Measurements from ENCODE around the gene PHF5A.
"Not testable (repeated sequence)": the region's sequence is repeated elsewhere in the genome, so short reads cannot be mapped to it uniquely, and the experiment has no call there.

PHF5A gene

DNA sequence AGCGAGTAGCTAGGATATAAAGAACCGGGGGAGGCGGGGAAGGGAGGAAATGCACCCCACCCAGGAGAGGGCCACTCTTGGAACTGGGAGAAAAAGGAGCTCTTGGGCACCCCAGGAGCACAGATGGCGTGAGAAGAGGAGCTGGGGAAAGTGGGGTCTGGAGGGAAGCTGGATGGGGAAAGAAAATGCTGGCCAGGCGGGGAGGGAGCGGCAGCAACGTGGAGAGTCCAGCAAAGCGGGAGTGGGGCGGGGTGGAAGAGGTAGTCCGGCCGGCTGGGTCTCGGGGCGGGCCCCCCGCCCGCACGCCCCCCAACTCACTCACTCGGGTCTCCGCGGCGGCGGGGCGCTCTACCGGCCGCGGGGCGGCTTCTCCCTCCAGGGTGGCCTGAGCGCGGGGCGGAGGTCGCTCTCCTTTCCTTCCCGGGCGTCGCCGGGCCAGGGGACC, 22.4 kb downstream of the PHF5A start:
- Mint-ChIP-seq H3K4me1 (ENCODE audit: low read depth) (peaks cover 21% of the 10 kb centered on the region), H3K27me3 (no peaks in the 10 kb centered on the region), H3K4me3 (peak overlapping the region; percentile 98), H3K27ac (peak overlapping the region; percentile 96), H3K9me3 (ENCODE audit: low read depth) (no peaks in the 10 kb centered on the region), H3K36me3 (no peaks in the 10 kb centered on the region)

DNA sequence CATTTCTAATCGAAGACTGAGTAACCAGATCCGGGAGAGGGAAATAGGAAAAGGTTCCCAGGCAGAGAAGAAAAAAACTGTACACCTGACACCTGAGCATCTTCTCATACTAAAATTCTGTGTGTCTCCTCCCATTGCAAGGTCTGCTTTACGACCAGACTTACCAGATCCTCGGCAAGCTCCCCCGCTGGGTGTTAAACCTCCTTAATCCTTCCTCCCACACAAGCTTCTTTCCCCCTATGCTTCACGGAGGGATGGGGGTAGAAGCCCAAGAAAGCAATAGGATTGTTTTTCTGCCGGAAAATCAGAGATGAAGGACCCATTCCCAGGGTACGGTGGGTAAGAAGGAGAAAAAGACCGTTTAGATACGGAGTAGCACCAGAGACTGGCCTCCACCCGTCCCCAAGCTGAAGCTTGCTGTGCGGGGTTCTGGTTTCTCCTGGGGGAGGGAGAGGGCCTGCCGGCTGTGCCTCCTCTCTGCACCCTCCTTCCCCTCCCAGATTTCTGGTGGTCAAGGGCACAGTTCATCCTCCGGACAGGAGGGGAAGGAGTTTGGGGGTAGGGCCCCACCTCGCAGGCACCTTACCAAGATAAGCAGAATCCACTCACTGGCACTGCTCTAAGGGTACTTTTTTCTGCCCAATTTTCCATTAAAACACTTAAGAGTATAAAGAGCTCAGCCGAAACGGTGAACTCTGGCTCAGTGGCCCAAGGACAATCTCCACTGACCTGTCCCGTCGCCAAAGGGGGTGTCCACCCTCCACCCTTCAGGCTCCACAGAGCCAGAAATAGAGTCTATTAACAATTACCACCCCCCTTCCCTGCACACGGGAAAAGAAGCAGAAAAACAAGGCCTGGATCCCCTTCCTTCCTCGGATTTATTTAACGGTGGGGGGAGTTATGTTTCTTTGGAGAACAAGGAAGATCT, 23.1 kb downstream of the PHF5A start:
- H3K27ac Mint-ChIP-seq, result peak overlapping the region; percentile 92
- H3K27me3 Mint-ChIP-seq, result no peaks in the 10 kb centered on the region
- H3K4me1 Mint-ChIP-seq (ENCODE audit: low read depth), result peaks cover 21% of the 10 kb centered on the region
- peak overlapping the region; percentile 98 for H3K4me3 Mint-ChIP-seq
- no peaks in the 10 kb centered on the region for H3K36me3 Mint-ChIP-seq
- H3K9me3 Mint-ChIP-seq (ENCODE audit: low read depth), result no peaks in the 10 kb centered on the region

DNA sequence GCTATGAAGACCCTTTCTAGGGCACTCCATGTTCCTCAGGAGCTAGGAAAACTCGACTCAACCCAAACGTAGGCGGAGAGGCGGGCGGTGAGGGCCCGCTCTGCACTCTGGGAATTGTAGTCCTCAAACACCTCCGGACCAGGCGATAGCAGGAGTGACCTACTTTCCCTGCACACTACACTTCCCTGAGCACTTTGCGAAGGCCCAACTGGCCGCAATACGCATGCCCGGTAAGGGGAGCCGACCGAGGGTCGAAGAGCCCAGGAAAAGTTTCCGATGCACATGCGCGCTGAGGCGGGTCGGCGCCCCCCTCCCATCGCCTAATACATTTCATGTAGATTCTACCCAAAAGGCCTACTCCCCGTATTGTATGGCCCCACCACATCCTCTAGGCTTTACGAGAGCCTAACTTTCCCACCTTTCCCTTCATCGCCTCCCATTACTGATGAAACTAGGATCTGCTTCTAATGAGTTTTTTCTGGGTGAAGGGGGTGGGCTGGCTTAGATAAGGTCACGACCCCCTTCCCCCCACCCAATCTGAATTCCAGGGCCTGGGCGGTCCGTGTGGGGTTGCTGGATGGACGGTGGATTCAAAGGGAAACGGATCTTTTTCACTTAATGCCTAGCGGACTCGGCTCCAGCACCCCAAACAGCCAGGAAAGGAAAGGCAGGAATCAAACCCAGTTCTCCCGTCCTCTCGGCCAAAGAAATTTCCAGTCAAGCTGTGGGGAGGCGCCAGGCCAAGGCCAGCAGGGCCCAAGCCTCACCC, 23.9 kb downstream of the PHF5A start:
- H3K9me3 Mint-ChIP-seq (ENCODE audit: low read depth), result no peaks in the 10 kb centered on the region
- no peaks in the 10 kb centered on the region for H3K27me3 Mint-ChIP-seq
- peak overlapping the region; percentile 92 for H3K27ac Mint-ChIP-seq
- H3K4me1 Mint-ChIP-seq (ENCODE audit: low read depth), result peaks cover 21% of the 10 kb centered on the region
- no peaks in the 10 kb centered on the region for H3K36me3 Mint-ChIP-seq
- H3K4me3 Mint-ChIP-seq, result peak overlapping the region; percentile 98

DNA sequence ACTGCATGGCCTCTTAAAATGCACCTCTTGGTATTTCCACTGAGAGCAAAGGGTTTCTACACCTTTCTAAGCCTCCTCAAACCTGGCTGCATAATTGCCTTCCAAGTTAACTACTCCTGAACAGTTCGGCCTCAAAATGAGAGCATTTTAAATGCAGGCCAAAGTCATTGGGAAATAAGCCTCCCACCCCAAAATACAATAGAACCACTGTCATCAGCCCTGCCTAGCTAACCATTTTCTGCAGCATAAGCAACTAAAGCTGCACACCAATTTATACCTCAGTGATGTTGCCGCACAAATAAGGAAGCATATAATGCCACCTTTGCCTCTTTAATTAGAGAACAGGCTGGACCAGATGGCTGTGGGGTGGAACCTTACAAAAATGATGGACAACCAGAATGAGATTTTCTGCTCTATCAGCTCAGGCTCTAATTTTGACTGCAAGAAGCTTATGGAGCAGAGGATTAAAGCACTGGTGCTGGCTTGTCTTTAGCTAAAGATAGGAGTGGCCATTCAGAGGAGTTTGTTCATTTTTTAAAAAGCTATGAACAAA, 26.2 kb downstream of the PHF5A start:
- H3K9me3 Mint-ChIP-seq (ENCODE audit: low read depth), result no peaks in the 10 kb centered on the region
- H3K36me3 Mint-ChIP-seq, result no peaks in the 10 kb centered on the region
- no peaks in the 10 kb centered on the region for H3K27me3 Mint-ChIP-seq
- no peak overlapping the region for H3K4me3 Mint-ChIP-seq
- H3K4me1 Mint-ChIP-seq (ENCODE audit: low read depth), result peaks cover 21% of the 10 kb centered on the region
- no peak overlapping the region for H3K27ac Mint-ChIP-seq

DNA sequence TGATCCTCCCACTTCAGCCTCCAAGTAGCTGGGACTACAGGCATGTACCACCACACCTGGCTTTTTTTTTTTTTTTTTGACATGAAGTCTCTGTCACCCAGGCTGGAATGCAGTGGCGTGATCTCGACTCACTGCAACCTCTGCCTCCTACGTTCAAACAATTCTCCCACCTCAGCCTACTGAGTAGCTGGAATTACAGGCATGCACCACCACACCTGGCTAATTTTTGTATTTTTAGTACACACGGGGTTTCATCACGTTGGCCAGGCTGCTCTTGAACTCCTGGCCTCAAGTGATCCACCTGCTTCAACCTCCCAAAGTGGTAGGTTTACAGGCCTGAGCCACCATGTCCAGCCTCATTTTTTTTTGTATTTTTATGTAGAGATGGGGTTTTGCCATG, 28.0 kb downstream of the PHF5A start:
- not testable (repeated sequence) for H3K27ac Mint-ChIP-seq; H3K36me3 Mint-ChIP-seq; H3K4me3 Mint-ChIP-seq; H3K9me3 Mint-ChIP-seq (ENCODE audit: low read depth); H3K27me3 Mint-ChIP-seq
- H3K4me1 Mint-ChIP-seq (ENCODE audit: low read depth), result peaks cover 21% of the 10 kb centered on the region

DNA sequence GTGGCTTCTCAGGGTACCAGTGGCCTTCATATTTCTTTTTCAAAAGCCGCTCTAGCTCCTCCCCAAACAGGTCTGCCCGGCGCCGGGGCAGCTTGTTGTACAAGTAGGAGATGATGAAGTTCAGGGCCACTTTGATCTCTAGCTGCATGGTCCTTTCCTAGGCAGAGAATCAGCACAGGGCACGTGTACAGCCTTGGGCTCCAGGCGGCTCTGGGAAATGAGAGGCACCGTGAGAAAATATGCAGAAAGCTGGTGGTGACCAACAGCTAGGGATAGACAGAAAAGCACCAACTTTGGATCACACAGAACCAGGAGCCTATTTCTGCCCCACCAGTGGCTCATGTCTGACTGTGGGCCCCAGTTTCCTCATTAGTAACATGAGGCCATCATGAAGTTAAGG, 31.3 kb downstream of the PHF5A start:
- Mint-ChIP-seq H3K9me3 (ENCODE audit: low read depth) (no peaks in the 10 kb centered on the region), H3K27ac (no peak overlapping the region), H3K27me3 (no peaks in the 10 kb centered on the region), H3K4me3 (no peak overlapping the region), H3K36me3 (no peaks in the 10 kb centered on the region), H3K4me1 (ENCODE audit: low read depth) (peaks cover 6% of the 10 kb centered on the region)

DNA sequence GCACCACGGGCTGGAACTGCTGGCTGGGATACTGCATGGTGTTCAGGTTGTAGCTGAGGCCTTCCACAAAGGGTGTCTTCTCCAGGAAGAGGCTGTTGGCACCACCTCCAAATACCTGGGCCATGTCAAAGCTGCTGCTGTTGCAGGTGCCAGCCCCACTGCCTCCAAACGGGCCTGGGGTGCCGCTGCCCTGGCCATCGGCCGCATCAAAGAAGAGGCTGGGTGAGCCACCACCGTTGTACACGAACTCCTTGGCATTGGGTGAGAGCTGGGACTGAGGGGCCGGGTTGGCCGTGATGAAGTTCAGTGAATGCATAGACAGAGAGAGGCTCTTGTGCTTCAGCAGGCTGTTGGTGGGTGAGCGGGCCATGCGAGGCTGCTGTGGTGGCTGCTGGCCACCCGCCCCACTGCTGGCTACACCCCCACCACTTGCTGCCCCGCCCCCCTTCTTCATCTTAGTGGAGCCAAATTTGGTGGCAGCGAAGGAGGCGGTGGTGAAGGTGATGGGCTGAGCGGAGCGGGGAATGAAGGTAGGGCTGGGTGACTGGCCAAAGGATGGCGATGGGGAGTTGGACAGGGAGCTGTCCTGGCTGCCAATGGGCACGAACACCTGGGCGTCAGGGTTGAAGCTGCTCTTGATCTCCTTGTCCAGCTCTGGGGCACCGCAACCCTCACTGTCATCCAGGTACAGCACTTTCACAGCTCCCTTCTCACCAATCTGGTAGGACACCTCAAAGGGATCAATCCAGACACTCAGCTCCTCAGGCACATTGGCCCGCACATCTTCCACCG, 32.0 kb downstream of the PHF5A start:
- Mint-ChIP-seq H3K36me3 (no peaks in the 10 kb centered on the region), H3K27ac (peak overlapping the region; percentile 34), H3K4me1 (ENCODE audit: low read depth) (peaks cover 5% of the 10 kb centered on the region), H3K9me3 (ENCODE audit: low read depth) (no peaks in the 10 kb centered on the region), H3K4me3 (no peak overlapping the region), H3K27me3 (no peaks in the 10 kb centered on the region)

DNA sequence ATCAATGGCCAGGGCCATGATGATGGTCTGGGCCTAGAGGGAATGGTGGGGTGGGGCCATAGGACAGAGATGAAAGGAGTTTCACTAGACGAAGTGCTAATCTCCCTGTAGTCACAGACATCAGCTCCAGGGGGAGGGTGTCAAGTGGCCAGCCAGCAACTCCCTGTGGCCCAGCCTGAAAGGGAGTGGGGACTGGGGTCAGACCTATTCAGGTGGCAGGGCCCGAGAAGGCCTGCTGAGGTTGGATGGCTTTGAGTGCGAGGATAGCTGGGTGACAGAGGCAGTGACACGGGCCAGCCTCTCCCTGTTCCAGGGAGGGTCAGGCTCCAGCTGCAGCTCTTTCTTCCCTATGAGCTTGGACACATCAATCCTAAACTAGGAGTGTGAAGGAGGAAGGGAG, 32.9 kb downstream of the PHF5A start:
- H3K9me3 Mint-ChIP-seq (ENCODE audit: low read depth), result no peaks in the 10 kb centered on the region
- peaks cover 5% of the 10 kb centered on the region for H3K4me1 Mint-ChIP-seq (ENCODE audit: low read depth)
- H3K4me3 Mint-ChIP-seq, result no peak overlapping the region
- H3K27ac Mint-ChIP-seq, result peak overlapping the region; percentile 22
- no peaks in the 10 kb centered on the region for H3K36me3 Mint-ChIP-seq
- no peaks in the 10 kb centered on the region for H3K27me3 Mint-ChIP-seq

DNA sequence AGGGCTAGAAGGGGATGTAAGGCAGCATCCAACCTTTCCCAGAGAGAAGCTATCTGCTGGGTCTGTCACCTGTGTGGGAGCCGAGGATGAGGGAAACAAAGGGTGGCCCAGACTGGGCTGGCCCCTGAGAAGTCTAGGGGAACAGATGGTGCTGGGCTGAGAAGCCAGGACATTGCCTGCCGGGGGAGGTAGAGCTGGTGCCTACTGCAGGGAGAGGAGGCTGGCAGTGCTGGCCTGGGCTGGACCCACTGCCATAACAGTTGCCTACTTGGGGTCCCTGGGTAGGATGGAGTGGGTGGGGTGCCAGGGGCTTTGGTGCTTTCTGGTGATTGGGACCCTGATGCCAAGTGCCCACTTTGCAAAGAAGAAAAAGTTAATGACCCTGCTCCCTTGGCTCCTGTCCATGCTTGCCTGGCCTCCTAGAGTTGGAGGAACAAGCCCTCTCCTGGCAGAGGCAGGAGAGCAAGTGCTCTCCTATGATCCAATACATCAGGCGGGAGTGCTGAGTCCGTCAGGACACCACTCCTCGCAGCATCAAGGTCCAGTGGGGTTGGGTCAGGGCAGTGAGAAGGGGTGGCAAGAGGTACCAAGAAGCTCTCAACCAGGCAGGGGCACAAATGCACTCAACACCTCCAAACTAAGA, 34.0 kb downstream of the PHF5A start:
- H3K27me3 Mint-ChIP-seq; H3K27ac Mint-ChIP-seq; H3K9me3 Mint-ChIP-seq (ENCODE audit: low read depth); H3K36me3 Mint-ChIP-seq; H3K4me1 Mint-ChIP-seq (ENCODE audit: low read depth); H3K4me3 Mint-ChIP-seq: not testable (repeated sequence)

DNA sequence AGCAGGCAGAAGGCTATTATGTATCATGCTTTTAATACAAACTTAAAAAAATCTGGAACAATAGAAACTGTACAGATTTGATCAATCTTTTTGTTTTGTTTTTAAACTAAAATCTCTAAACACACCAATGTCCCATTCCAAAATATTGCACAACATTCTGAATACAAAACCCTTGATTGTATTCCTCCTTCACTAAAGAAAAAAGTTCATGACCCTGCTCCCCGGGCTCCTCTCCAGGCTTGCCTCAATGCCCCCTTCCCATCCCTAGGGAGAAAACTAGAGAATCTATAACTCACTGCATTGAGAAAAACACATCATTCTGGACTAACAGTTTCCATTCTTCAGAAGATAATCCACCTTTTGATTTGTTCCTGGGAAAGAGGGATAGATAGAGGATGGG, 35.0 kb downstream of the PHF5A start:
- not testable (repeated sequence) for H3K27me3 Mint-ChIP-seq; H3K9me3 Mint-ChIP-seq (ENCODE audit: low read depth); H3K36me3 Mint-ChIP-seq; H3K27ac Mint-ChIP-seq; H3K4me3 Mint-ChIP-seq; H3K4me1 Mint-ChIP-seq (ENCODE audit: low read depth)

DNA sequence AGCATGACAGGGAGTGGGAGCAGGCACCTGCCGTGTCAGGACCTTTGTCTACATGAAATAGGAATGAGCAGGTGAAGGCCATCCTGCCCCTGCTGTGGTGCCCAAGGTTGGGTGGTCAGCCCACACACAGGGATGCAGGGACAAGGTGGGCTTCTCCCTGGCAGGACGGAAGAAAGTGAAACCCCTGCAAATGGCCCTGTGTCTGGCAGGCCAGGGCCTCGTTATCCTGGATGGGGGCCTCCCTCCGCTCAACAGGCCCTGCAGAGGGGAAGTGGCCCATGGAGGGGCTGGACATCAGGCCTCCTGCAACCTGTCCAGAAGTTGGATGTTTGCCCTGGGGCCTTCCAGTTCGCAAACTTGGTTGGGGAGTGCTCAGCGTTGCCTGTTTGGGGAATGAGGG, 36.8 kb downstream of the PHF5A start:
- Mint-ChIP-seq H3K36me3 (peaks cover 3% of the 10 kb centered on the region), H3K4me1 (ENCODE audit: low read depth) (peaks cover 4% of the 10 kb centered on the region), H3K9me3 (ENCODE audit: low read depth) (no peaks in the 10 kb centered on the region), H3K27ac (peak overlapping the region; percentile 34), H3K27me3 (no peaks in the 10 kb centered on the region), H3K4me3 (no peak overlapping the region)

DNA sequence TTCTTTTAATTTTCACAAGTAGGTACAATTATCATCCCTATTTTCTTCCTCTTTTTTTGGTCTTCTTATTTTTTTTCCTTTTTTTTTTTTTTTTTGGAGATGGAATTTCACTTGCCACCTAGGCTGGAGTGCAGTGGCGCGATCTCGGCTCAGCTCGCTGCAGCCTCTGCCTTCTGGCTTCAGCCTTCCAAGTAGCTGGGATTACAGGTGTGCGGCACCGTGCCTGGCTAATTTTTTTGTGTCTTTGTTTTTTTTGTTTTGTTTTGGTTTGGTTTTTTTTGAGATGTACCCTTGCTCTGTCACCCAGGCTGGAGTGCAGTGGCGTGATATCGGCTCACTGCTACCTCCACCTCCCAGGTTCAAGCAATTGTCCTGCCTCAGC, 38.5 kb downstream of the PHF5A start:
- no peak overlapping the region for H3K4me3 Mint-ChIP-seq
- no peaks in the 10 kb centered on the region for H3K27me3 Mint-ChIP-seq
- peaks cover 14% of the 10 kb centered on the region for H3K4me1 Mint-ChIP-seq (ENCODE audit: low read depth)
- H3K9me3 Mint-ChIP-seq (ENCODE audit: low read depth), result no peaks in the 10 kb centered on the region
- H3K27ac Mint-ChIP-seq, result no peak overlapping the region
- H3K36me3 Mint-ChIP-seq, result peaks cover 6% of the 10 kb centered on the region

DNA sequence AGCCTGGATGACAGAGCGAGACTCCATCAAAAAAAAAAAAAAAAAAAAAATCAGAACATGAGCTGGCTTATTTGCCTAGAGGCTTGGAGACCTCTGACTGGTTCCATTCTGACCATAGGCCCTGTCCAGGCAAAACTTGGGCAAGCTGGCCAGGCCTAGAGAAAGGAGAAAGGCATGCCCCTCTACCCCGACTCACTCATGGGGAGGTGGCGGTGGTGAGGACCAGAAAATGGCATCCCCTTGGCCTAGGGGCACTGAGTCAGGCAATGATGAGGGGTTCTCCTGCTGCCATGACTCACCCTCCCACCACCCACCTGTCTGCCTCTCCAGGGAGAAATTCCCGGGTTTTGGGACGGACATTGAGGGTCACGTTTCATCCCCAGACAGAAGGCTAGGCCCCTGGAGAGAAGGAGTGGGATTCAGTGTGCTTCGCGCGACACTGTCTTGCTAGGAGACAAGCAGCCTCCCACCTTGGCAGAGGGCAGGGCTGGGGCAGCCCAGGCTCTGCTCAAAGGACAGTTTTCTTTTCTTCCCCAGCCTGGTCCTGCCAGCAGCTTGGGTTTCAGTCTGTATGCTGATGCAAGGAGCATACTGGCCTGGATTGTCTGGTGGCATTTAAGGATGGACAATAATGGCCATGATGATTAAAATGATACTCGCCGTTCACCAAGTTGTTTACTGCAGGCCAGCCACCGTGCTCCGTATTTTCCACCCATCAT, 39.1 kb downstream of the PHF5A start:
- H3K27ac Mint-ChIP-seq, result no peak overlapping the region
- peaks cover 14% of the 10 kb centered on the region for H3K4me1 Mint-ChIP-seq (ENCODE audit: low read depth)
- H3K9me3 Mint-ChIP-seq (ENCODE audit: low read depth), result no peaks in the 10 kb centered on the region
- H3K4me3 Mint-ChIP-seq, result no peak overlapping the region
- H3K27me3 Mint-ChIP-seq, result no peaks in the 10 kb centered on the region
- H3K36me3 Mint-ChIP-seq, result peaks cover 6% of the 10 kb centered on the region
